Measurements from ENCODE around the gene BNC1.
"Not testable (repeated sequence)": the region's sequence is repeated elsewhere in the genome, so short reads cannot be mapped to it uniquely, and the experiment has no call there.

BNC1 gene

GRCh38 chr15:83295417-83295816 lies 11.0 kb upstream of the BNC1 start:
- DNase-seq = no peak

GRCh38 chr15:83293201-83293600 lies 8.7 kb upstream of the BNC1 start:
- DNase-seq = no peak

GRCh38 chr15:83292317-83292716 lies 7.9 kb upstream of the BNC1 start:
- no peak for DNase-seq

- no peak for DNase-seq
These were observed 5.8 kb upstream of the BNC1 start for GRCh38 chr15:83290236-83290635.

- no peak for DNase-seq
These were observed 4.7 kb upstream of the BNC1 start for GRCh38 chr15:83289160-83289559.

GRCh38 chr15:83288381-83288801 lies 3.9 kb upstream of the BNC1 start:
- DNase-seq = no peak

- DNase-seq = no peak
These were observed 3.1 kb upstream of the BNC1 start for GRCh38 chr15:83287541-83288027.

GRCh38 chr15:83285979-83286553 lies 1.6 kb upstream of the BNC1 start:
- DNase-seq = no peak

- DNase-seq = no peak
These were observed 967 bp upstream of the BNC1 start for GRCh38 chr15:83285284-83285978.

GRCh38 chr15:83283813-83284558 lies 478 bp downstream of the BNC1 start:
- DNase-seq = no peak

- DNase-seq = no peak
These were observed 1.2 kb downstream of the BNC1 start for GRCh38 chr15:83283138-83283812.

GRCh38 chr15:83282776-83283137 lies 1.7 kb downstream of the BNC1 start:
- no peak for DNase-seq

- no peak for DNase-seq
These were observed 2.3 kb downstream of the BNC1 start for GRCh38 chr15:83282141-83282540.

- DNase-seq = no peak
These were observed 6.3 kb downstream of the BNC1 start for GRCh38 chr15:83278191-83278590.

GRCh38 chr15:83276661-83277060 lies 7.8 kb downstream of the BNC1 start:
- DNase-seq = no peak

- no peak for DNase-seq
These were observed 9.1 kb downstream of the BNC1 start for GRCh38 chr15:83275412-83275811.

- no peak for DNase-seq
These were observed 14.3 kb downstream of the BNC1 start for GRCh38 chr15:83270176-83270575.

GRCh38 chr15:83268147-83268546 lies 16.3 kb downstream of the BNC1 start:
- DNase-seq = no peak

- no peak for DNase-seq
These were observed 21.7 kb downstream of the BNC1 start for GRCh38 chr15:83262594-83263315.

GRCh38 chr15:83262181-83262580 lies 22.3 kb downstream of the BNC1 start:
- DNase-seq = not testable (repeated sequence)

GRCh38 chr15:83250781-83251180 lies 33.7 kb downstream of the BNC1 start:
- DNase-seq = no peak

- DNase-seq = no peak
These were observed 35.5 kb downstream of the BNC1 start for GRCh38 chr15:83249030-83249343.
